Measurements from ENCODE around the gene ARL4C. TPM values are rescaled to one million over a fixed set of nuclear protein-coding genes. Genes with fewer than 3 reads are reported as not detected.

The ARL4C gene
- total and polyA plus RNA-seq, 4 donors: 6.8 to 12.5 (median 9.0) TPM

GRCh38 chr2:234528410-234529148 is 31.7 kb upstream of the ARL4C start:
- no peak for DNase-seq
- Histone ChIP-seq H3K27ac (ENCODE audit: low read depth in 1 of 2, low read length in 2 of 2) (no peak overlapping the region), H3K4me3 (ENCODE audit: low read length in 2 of 2) (no peak overlapping the region), H3K27me3 (ENCODE audit: control insufficient read depth in 1 of 2, insufficient read depth in 2 of 2, low read length in 1 of 2) (peaks cover 0 to 1% of the 10 kb centered on the region in 2 donors), H3K4me1 (ENCODE audit: control insufficient read depth in 1 of 2, insufficient read depth in 2 of 2, low read length in 2 of 2) (no peaks in the 10 kb centered on the region), H3K36me3 (ENCODE audit: control insufficient read depth in 1 of 2, insufficient read depth in 2 of 2, low read length in 1 of 2) (no peaks in the 10 kb centered on the region), H3K9me3 (ENCODE audit: control insufficient read depth, low read length) (peaks cover 8% of the 10 kb centered on the region)
- ATAC-seq (ENCODE audit: low FRiP score): no peak
- intact Hi-C loops (cut with DNase I): no loop called here
- 87 to 89% methylated on average over 8 of the region's 8 CpGs for WGBS, 2 donors

DNA sequence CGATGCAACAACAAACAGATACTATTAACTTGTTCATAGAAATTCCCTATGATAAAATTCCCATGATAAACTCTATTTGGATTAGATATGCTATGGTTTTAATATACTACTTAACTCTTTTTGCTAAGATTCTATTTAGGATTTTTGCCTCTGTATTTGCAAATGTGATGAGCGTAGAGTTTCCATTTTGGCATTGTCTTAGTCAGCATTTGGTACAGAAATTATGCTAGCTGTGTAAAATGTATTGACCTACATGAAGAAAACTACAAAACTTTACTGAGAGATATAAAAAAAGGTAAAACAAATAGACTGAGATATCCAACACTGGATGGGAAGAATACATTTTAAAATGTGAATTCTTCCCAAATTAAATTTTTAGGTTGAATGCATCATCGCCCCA is 29.8 kb upstream of the ARL4C start:
- DNase-seq (no peak), ATAC-seq (ENCODE audit: low FRiP score) (no peak)
- H3K4me1 ChIP-seq (ENCODE audit: control insufficient read depth in 1 of 2, insufficient read depth in 2 of 2, low read length in 2 of 2): no peaks in the 10 kb centered on the region
- H3K9me3 ChIP-seq (ENCODE audit: control insufficient read depth, low read length): peaks cover 8% of the 10 kb centered on the region
- H3K36me3 ChIP-seq (ENCODE audit: control insufficient read depth in 1 of 2, insufficient read depth in 2 of 2, low read length in 1 of 2): no peaks in the 10 kb centered on the region
- H3K4me3 ChIP-seq (ENCODE audit: low read length in 2 of 2): no peak overlapping the region
- 86 to 87% methylated on average over 3 of the region's 3 CpGs for WGBS, 2 donors
- H3K27me3 ChIP-seq (ENCODE audit: control insufficient read depth in 1 of 2, insufficient read depth in 2 of 2, low read length in 1 of 2): peaks cover 0 to 1% of the 10 kb centered on the region in 2 donors
- H3K27ac ChIP-seq (ENCODE audit: low read depth in 1 of 2, low read length in 2 of 2): no peak overlapping the region
- intact Hi-C loops (cut with DNase I): no loop called here

GRCh38 chr2:234521536-234521935 is 24.7 kb upstream of the ARL4C start:
- no peaks in the 10 kb centered on the region for H3K27me3 ChIP-seq (ENCODE audit: control insufficient read depth in 1 of 2, insufficient read depth in 2 of 2, low read length in 1 of 2)
- WGBS, 2 donors: 54 to 63% methylated on average over 2 of the region's 2 CpGs
- H3K4me3 ChIP-seq (ENCODE audit: low read length in 2 of 2): no peak overlapping the region
- no peaks in the 10 kb centered on the region for H3K36me3 ChIP-seq (ENCODE audit: control insufficient read depth in 1 of 2, insufficient read depth in 2 of 2, low read length in 1 of 2)
- no peak overlapping the region for H3K27ac ChIP-seq (ENCODE audit: low read depth in 1 of 2, low read length in 2 of 2)
- H3K4me1 ChIP-seq (ENCODE audit: control insufficient read depth in 1 of 2, insufficient read depth in 2 of 2, low read length in 2 of 2): no peaks in the 10 kb centered on the region
- H3K9me3 ChIP-seq (ENCODE audit: control insufficient read depth, low read length): peaks cover 8% of the 10 kb centered on the region
- intact Hi-C loops (cut with DNase I): no loop called here
- DNase-seq (no peak), ATAC-seq (ENCODE audit: low FRiP score) (no peak)

DNA sequence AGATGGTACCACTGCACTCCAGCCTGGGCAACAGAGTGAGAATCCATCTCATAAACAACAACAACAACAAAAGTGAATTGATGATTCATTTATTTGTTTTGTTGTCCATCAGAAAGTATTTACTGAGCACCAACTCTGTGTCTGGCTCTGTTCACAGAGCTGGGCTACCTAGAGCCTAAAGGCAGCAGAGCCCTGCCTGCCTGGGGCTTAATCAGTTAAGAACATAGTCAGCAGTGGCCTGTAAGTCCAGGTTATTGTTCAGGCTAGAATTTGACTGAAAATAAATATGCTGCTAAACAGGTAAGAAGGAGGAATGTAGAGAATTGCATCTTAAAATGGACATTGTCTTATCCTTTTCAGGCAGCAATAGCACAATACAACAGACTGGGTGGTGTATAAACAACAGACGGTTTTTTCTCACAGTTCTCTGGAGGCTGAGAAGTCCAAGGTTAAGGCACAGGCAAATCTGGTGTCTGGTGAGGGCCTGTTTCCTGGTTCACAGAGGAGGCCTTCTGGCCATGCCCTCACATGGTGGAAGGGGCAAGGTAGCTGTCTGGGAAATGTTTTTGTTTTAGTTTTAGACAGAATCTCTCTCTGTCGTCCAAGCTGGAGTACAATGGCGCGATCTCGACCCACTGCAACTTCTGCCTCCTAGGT is 22.2 kb upstream of the ARL4C start:
- DNase-seq: no peak
- no peak for ATAC-seq (ENCODE audit: low FRiP score)
- Histone ChIP-seq H3K4me3 (ENCODE audit: low read length in 2 of 2) (no peak overlapping the region), H3K36me3 (ENCODE audit: control insufficient read depth in 1 of 2, insufficient read depth in 2 of 2, low read length in 1 of 2) (no peaks in the 10 kb centered on the region), H3K27ac (ENCODE audit: low read depth in 1 of 2, low read length in 2 of 2) (no peak overlapping the region), H3K9me3 (ENCODE audit: control insufficient read depth, low read length) (peaks cover 1% of the 10 kb centered on the region), H3K27me3 (ENCODE audit: control insufficient read depth in 1 of 2, insufficient read depth in 2 of 2, low read length in 1 of 2) (no peaks in the 10 kb centered on the region), H3K4me1 (ENCODE audit: control insufficient read depth in 1 of 2, insufficient read depth in 2 of 2, low read length in 2 of 2) (no peaks in the 10 kb centered on the region)
- WGBS, 2 donors: 85 to 88% methylated on average over 5 of the region's 5 CpGs
- intact Hi-C loops (cut with DNase I): no loop called here

GRCh38 chr2:234517971-234518370 is 21.1 kb upstream of the ARL4C start:
- Histone ChIP-seq H3K36me3 (ENCODE audit: control insufficient read depth in 1 of 2, insufficient read depth in 2 of 2, low read length in 1 of 2) (no peaks in the 10 kb centered on the region), H3K27me3 (ENCODE audit: control insufficient read depth in 1 of 2, insufficient read depth in 2 of 2, low read length in 1 of 2) (no peaks in the 10 kb centered on the region), H3K4me3 (ENCODE audit: low read length in 2 of 2) (no peak overlapping the region), H3K9me3 (ENCODE audit: control insufficient read depth, low read length) (no peaks in the 10 kb centered on the region), H3K4me1 (ENCODE audit: control insufficient read depth in 1 of 2, insufficient read depth in 2 of 2, low read length in 2 of 2) (no peaks in the 10 kb centered on the region), H3K27ac (ENCODE audit: low read depth in 1 of 2, low read length in 2 of 2) (no peak overlapping the region)
- intact Hi-C loops (cut with DNase I): no loop called here
- no peak for ATAC-seq (ENCODE audit: low FRiP score)
- no peak for DNase-seq
- WGBS, 2 donors: 85 to 86% methylated on average over 8 of the region's 8 CpGs

GRCh38 chr2:234514873-234515638 is 18.2 kb upstream of the ARL4C start:
- Histone ChIP-seq H3K36me3 (ENCODE audit: control insufficient read depth in 1 of 2, insufficient read depth in 2 of 2, low read length in 1 of 2) (no peaks in the 10 kb centered on the region), H3K4me3 (ENCODE audit: low read length in 2 of 2) (no peak overlapping the region), H3K9me3 (ENCODE audit: control insufficient read depth, low read length) (no peaks in the 10 kb centered on the region), H3K4me1 (ENCODE audit: control insufficient read depth in 1 of 2, insufficient read depth in 2 of 2, low read length in 2 of 2) (no peaks in the 10 kb centered on the region), H3K27me3 (ENCODE audit: control insufficient read depth in 1 of 2, insufficient read depth in 2 of 2, low read length in 1 of 2) (no peaks in the 10 kb centered on the region), H3K27ac (ENCODE audit: low read depth in 1 of 2, low read length in 2 of 2) (no peak overlapping the region)
- intact Hi-C loops (cut with DNase I): no loop called here
- no peak for DNase-seq
- WGBS, 2 donors: 71 to 75% methylated on average over 16 of the region's 16 CpGs
- ATAC-seq (ENCODE audit: low FRiP score): no peak

DNA sequence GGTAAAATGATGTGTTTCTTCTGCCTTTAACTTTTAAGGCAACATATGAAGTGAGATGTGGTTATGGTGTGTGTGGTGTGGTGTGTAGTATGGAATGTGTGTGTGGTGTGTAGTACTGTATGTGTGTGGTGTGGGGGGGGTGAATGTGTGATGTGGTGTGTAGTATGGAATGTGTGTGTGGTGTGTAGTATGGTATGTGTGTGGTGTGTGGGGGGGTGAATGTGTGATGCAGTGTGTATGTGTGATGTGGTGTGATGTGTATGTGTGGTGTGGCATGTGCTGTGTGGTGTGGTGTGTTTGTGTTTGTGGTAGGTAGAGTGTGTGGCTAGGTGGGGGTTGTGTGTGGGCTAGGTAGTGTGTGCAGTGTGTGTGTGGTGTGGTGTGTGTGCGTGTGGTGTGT is 17.2 kb upstream of the ARL4C start:
- intact Hi-C loops (cut with DNase I): no loop called here
- H3K4me1 ChIP-seq (ENCODE audit: control insufficient read depth in 1 of 2, insufficient read depth in 2 of 2, low read length in 2 of 2): no peaks in the 10 kb centered on the region

GRCh38 chr2:234512884-234513669 is 16.2 kb upstream of the ARL4C start:
- H3K36me3 ChIP-seq (ENCODE audit: control insufficient read depth in 1 of 2, insufficient read depth in 2 of 2, low read length in 1 of 2): no peaks in the 10 kb centered on the region
- no peaks in the 10 kb centered on the region for H3K4me1 ChIP-seq (ENCODE audit: control insufficient read depth in 1 of 2, insufficient read depth in 2 of 2, low read length in 2 of 2)
- no peak for DNase-seq
- H3K4me3 ChIP-seq (ENCODE audit: low read length in 2 of 2): no peak overlapping the region
- WGBS, 2 donors: 55 to 61% methylated on average over 14 of the region's 14 CpGs
- no peak for ATAC-seq (ENCODE audit: low FRiP score)
- intact Hi-C loops (cut with DNase I): no loop called here
- no peak overlapping the region for H3K27ac ChIP-seq (ENCODE audit: low read depth in 1 of 2, low read length in 2 of 2)
- H3K9me3 ChIP-seq (ENCODE audit: control insufficient read depth, low read length): no peaks in the 10 kb centered on the region
- H3K27me3 ChIP-seq (ENCODE audit: control insufficient read depth in 1 of 2, insufficient read depth in 2 of 2, low read length in 1 of 2): no peaks in the 10 kb centered on the region

More for the DNA sequence above, 17.2 kb upstream of the ARL4C start:
- Histone ChIP-seq H3K27ac (ENCODE audit: low read depth in 1 of 2, low read length in 2 of 2) (no peak overlapping the region), H3K27me3 (ENCODE audit: control insufficient read depth in 1 of 2, insufficient read depth in 2 of 2, low read length in 1 of 2) (no peaks in the 10 kb centered on the region), H3K9me3 (ENCODE audit: control insufficient read depth, low read length) (no peaks in the 10 kb centered on the region), H3K4me3 (ENCODE audit: low read length in 2 of 2) (no peak overlapping the region), H3K36me3 (ENCODE audit: control insufficient read depth in 1 of 2, insufficient read depth in 2 of 2, low read length in 1 of 2) (no peaks in the 10 kb centered on the region)
- DNase-seq: no peak
- no peak for ATAC-seq (ENCODE audit: low FRiP score)
- WGBS, 2 donors: 96 to 98% methylated on average over 1 of the region's 1 CpG
